HG03432 (cell line): Measurements from ENCODE around the gene PRRT2.
"Not testable (repeated sequence)": the region's sequence is repeated elsewhere in the genome, so short reads cannot be mapped to it uniquely, and the experiment has no call there.

ENCODE experiments used
- ATAC-seq: cut with Tn5 transposase; IDR thresholded peaks from one replicate; pipeline ENCODE4 v1.9.1; 2021; ENCODE audit warnings: mild to moderate bottlenecking, moderate library complexity; ENCODE audit not compliant: unreplicated experiment

Gene PRRT2

DNA sequence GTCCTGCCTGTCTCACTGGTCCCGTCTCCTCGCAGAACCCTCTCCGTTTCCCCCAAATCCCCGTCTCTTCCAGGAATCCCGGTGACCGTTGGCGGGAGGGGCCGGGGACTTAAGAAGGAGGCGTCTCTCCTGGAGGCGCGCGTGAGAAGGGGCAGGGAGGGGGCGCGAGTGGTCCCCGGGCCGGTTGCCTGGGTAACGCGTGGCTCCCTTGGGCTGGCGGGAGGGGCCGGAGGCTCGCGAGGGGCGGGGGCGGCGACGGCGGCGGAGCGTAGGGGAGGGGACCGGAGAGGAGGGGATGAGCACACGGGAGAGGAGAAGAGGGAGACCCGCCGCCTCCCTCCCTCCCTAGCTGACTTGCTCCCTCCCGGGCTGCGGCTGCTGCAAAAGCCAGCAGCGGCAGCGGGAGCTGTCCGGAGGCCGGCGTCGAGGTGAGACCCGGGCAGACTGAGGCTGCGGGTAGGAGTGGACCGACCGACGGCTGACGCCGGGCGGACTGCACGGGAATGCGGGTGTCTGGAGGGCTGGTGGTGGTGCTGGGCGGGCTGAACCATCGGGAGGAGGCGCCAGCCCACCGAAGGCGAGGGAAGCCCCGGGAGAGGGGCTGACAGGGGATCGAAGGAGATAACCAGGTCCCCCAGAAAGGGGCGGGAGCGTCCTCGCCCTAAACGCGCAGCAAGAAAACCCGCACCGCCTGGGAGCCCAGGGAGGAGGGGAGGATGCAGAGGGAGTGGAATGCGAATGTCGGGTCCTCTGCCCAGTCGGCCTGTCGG is at the start of gene PRRT2:
TSS of gene PRRT2 (plus strand) at position 298 of the 770 bp plus-strand sequence. CDS start 862 bp downstream, outside the sequence.
- ATAC-seq = no peak

DNA sequence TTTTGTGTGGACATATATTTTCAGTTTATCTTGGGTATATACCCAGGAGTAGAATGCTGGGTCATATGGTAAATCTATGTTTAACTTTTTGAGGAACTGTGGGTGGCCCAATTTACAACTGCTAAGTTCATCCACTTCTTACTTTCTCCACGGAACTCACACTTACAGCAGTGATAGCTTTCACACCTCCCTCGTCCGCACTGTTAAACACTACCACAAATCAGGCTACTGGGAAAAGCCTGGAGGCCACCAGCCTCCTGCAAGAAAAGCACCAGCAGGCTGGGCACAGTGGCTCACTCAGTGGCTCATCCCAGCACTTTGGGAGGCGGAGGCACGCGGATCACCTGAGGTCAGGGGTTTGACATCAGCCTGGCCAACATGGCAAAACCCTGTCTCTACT is 48.7 kb upstream of the PRRT2 start:
- ATAC-seq = no peak

DNA sequence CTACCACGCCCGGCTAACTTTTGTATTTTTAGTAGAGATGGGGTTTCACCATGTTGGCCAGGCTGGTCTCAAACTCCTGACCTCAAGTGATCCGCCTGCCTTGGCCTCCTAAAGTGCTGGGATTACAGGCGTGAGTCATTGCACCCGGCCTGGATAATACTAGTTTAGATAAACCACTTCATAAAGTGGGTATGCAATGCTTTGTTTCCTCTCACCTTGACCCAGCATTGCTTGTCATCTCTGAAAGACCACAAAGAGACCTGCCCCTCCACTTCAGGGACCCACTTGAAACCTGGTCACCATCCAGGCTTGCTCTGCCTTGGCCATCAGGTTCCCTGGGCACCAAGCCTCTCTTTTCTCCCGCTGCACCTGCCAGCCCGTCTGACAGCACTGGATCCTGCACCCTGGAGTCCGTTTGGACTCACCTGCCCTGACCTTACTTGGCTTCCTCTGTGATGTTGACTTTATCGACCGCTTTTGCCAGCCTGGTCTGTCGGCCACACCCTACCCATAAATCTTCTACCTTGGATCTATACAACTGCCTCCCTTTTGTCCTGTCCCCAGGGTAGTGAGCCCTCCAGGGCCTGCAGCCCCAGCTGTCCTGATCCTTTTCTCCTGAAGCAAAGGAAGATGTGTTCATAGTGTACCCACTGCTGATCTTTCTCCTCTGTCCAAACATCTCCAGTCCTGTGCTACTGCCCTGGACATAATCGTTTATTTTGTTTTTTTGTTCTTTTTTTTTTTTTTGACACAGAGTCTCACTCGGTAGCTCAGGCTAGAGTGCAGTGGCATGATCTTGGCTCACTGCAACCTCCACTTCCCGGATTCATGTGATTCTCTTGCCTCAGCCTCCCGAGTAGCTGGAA is 46.6 kb upstream of the PRRT2 start:
- no peak for ATAC-seq

DNA sequence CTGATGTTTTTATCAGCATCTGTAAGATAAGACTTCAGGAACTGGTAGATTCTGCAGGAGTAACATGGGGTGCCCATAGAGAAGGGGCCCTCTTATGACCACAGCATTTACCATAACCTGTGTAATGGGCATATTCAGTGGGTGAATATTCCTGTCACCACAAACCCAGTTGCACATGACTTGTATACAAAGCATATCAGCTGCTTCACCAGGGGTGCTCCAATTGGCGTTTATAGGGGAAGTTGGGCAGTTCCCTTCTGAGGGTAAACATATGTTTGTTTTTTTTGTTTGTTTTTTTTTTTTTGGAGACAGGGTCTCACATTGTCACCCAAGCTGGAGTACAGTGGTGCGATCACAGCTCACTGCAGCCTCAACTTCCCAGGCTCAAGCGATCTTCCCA is 45.4 kb upstream of the PRRT2 start:
- no peak for ATAC-seq

DNA sequence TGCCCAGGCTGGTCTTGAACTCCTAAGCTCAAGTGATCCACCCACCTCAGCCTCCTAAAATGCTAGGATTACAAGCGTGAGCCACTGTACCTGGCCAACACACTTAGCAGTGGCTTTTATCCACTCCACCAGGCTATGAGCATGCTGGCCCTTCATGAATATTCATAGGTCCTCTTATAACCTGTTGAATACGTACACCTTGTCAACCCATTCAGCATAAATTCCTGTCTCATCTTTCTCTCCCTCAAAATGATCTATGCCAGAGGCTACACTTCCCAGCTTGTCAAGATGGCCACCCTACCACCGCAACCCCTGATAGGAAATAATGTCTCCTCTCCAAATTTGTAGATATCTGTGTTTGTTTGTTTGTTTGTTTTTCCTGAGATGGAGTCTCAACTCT is 44.9 kb upstream of the PRRT2 start:
- no peak for ATAC-seq

DNA sequence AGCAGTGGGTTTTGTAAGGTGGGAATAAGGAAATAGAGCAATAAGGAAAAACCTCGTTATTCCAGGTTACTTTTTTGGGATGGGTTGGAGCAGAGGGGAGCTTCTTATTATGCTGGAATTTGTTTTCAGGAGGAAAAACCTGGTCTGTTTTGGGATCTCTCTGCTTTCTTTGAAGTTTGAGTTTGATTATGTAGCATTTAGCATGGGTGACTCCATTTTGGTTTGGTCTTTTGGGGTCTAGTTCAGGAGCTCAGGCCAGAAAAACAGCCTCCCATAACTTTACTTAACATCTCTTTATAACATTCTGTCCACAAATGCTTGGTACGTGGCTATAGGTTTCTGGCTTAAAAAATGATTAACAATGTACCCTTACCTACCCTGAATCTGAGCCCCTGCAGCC is 42.5 kb upstream of the PRRT2 start:
- ATAC-seq = no peak

DNA sequence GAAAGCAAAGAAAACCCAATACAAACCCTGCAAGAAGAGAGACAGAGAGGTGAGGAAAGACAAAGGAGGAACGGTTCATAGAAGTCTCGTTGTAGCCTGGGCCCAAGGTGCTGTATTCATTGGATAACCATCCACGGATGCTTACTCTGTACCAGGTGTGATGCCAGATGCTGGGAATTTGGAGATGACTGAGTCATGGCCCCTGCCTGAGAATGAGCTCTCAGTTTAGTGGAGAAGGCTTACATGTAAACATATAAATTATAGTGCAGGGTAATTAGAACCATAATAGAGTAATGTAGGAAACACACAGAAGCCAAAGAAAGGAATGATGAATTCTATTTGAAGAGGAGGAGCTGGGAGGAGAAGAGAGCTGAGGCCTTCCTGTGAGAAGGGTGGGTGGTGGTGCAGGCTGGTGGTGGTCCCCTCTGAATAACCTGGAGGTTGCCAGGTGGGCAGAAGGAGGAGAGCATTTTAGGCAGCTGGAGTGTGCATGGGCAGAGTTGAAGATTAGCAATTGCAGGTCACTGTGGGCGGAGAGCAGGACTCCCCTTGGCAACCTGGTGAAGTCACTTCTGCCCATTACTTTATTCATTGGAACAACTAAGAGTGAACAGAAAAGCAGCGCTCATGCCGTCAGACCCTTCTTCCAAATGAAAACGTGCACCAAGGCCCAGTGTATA is 41.6 kb upstream of the PRRT2 start:
- no peak for ATAC-seq

DNA sequence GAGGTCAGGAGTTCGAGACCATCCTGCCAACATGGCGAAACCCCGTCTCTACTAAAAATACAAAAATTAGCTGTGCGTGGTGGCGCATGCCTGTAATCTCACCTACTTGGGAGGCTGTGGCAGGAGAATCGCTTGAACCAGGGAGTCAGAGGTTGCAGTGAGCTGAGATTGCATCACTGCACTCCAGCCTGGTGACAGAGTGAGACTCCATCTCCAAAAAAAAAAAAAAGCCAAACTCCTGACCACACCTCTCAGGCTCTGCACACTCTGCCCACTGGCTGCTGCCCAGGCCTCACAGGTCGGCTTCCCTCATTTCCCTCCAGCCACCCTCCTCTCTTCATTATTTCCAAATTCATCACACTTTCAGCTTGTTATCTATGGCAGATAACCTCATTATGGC is 39.7 kb upstream of the PRRT2 start:
- ATAC-seq = not testable (repeated sequence)

DNA sequence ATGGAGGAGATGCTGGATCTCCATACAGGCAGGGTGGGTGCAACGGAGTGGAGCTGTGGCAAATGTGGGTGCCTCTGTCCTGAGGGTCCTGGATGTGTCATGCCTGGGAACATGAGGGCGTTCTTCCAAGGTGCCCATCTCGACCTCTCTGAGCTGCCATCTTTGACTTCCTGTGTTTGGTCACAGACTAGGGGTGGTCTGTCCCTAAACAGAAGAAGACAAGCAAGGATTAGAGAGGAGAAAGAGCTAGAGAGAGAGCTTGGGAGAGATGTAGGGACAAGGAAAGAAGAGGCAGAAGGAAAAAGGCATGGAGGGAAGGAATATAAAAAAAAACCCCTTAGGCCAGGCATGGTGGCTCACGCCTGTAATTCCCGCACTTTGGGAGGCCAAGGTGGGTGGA is 37.3 kb upstream of the PRRT2 start:
- ATAC-seq = no peak

DNA sequence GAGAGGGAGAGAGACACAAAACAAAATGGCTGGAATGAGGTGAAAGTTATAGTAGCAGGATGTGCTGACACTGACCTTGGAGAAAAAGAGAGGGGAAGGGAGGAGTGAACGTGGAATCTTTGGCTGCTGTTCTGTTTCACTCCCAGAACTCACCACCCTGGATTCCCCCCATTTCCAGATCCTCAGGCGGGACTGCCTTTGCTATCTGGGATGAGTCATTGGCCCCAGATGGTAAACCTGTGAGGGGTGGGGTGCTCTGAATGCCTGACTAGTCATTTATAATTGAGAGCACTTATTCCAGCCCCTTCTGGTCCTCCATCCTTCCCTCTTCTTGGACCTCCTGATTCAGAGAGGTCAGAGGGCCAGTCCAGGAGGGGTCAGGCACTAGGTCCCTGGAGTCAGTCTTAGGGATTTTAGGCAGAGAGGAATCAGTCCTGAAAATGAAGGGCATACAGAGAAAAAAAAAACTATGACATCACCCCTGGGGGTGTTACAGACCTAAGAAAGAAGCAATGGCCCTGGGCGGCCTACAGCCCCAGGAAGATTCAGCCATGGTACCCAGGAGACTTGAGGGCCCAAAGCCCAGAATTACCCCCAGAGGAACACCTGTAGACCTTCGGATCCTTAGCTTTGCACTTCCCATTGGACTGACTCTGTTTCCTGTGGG is 36.1 kb upstream of the PRRT2 start:
- ATAC-seq = no peak

DNA sequence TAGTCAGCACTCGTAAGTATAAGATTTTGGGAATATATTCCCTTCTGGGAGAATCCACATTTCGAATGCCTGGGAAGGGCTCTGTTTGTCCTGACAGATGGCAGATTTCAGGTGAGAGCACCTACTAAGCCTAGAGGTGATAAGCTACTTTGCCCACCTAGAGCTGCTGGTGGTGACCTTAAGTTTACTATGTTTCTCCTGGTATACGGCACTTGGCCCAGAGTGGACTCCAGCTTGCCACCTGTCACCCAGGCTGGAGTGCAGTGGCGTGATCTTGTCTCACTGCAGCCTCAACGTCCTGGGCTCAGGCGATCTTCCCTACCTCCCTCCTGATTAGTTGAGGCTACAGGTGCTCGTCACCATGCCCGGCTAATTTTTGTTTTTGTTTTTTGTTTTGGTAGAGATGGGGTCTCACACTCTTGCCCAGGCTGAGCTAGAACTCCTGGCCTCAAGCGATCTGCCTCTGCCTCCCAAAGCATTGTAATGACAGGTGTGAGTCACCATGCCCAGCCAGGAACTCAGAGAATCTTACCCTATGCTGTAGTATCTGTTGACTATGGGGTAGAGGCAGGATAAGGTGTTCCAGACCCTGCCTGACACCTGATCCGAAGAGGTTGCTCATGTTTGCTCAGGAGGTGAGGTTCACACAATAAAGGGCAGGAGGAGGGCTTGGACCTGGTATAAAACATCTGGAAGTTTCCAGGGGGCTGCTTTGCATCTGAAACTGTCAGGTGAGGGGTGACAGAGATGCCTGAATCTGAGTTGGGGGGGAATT is 34.2 kb upstream of the PRRT2 start, which contains the start of gene ZG16:
TSS of gene ZG16 (plus strand) at position 681 of the 775 bp plus-strand sequence. CDS start 1,011 bp downstream, outside the sequence.
- ATAC-seq = no peak

DNA sequence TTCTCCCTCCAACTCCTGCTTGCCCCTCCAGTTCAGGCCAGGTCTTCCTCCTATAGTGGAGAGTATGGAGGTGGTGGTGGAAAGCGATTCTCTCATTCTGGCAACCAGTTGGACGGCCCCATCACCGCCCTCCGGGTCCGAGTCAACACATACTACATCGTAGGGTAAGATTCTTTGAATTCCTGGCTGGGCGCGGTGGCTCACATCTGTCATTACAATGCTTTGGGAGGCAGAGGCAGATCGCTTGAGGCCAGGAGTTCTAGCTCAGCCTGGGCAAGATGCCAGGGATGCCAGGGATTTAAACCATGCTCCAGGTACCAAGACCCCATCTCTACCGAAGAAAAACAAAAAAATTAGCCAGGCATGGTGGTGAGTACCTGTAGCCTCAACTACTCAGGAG is 32.5 kb upstream of the PRRT2 start:
- ATAC-seq = no peak

DNA sequence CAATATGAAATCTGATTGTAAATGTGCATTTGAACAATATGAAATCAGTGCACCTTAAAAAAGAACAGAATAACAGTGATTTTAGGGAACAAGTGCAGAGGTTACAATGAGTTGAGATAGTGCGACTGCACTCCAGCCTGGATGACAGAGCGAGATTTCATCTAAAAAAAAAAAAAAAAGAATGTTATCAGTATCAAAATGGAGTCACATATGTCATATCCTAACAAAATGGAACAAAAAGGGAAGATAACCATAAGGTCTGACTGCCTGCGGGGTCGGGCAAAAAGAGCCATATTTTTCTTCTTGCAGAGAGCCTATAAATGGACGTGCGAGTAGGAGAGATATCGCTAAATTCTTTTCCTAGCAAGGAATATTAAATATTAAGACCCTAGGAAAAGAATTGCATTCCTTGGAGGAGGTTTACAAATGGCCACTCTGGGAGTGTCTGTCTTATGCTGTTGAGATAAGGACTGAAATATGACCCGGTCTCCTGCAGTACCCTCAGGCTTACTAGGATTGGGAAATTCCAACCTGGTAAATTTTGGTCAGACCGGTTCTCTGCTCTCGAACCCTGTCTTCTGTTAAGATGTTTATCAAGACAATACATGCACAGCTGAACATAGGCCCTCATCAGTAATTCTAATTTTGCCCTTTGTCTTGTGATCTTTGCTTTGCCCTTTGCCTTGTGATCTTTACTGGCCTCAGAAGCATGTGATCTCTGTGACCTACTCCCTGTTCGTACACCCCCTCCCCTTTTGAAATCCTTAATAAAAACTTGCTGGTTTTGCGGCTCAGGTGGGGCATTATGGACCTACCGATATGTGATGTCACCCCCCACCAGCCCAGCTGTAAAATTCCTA is 28.7 kb upstream of the PRRT2 start:
- not testable (repeated sequence) for ATAC-seq

DNA sequence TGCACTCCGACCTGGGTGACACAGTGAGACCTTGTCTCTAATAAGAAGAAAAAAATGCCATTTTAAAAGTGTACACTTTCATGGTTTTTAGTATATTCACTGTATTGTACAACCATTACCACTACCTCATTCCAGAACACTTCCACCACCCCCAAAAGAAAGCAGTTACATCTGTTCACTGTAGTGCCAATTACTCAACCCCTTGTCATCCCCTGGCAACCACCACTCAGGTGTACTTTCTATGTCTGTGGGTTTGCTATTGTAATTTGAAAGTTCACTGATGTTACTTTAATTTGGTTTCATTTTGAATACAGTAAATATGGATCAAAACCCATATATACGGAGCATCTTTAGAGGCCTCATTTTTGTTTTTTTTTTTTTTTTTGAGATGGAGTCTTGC is 27.8 kb upstream of the PRRT2 start:
- no peak for ATAC-seq

DNA sequence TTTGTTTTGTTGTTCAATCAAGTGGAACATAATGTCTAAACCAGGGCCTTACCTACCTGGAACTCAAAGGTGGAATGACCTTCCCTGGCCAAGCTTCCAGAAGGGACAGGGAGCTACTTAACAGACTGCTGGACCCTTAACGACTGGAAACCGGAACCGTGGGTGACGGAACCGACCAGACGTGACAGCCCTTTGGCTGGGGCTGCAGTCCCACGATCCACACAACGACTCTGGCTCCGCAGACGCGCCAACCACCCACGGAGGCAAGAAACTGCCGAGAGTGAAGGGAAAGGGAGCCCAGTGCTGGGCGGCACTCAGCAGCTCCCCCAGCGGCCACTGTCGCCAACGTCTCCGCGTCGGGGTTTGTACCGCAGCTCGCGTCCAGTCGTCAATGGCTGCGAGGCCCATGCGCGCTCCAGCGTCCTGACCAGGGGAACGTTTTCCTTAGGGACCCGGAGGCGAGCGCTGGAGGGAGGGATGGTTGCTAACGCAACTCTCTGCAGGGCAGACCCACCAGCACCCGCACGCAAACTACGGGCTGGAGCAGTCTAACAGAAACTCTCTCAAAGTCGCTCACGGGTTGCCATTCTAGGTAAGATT is 27.0 kb upstream of the PRRT2 start:
- ATAC-seq = no peak

DNA sequence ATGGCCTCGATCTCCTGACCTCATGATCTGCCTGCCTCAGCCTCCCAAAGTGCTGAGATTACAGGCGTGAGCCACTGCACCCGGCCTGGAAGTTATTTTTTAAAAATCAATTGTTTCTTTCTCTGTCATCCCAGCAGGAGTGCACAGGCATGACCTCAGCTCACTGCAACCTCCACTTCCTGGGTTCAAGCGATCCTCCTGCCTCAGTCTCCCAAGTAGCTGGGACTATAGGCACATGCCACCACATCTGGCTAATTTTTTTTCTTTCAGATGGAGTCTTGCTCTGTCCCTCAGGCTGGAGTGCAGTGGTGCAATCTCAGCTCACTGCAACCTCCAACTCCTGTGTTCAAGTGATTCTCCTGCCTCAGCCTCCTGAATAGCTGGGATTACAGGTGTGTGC is 24.8 kb upstream of the PRRT2 start:
- ATAC-seq = not testable (repeated sequence)

DNA sequence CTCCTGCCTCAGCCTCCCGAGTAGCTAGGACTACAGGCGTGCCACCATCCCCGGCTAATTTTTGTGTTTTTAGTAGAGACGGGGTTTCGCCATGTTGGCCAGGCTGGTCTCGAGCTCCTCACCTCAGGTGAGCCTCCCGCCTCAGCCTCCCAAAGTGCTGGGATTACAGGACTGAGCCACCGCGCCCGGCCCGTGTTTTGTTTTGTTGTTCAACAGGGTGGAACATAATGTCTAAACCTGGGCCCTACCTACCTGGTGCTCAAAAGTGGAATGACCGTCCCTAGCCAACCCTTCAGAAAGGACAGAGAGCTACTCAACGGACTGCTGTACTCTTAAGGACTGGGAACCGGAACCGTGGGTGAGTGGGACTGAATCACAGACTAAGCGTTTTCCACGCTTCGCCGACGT is 22.2 kb upstream of the PRRT2 start:
- no peak for ATAC-seq

DNA sequence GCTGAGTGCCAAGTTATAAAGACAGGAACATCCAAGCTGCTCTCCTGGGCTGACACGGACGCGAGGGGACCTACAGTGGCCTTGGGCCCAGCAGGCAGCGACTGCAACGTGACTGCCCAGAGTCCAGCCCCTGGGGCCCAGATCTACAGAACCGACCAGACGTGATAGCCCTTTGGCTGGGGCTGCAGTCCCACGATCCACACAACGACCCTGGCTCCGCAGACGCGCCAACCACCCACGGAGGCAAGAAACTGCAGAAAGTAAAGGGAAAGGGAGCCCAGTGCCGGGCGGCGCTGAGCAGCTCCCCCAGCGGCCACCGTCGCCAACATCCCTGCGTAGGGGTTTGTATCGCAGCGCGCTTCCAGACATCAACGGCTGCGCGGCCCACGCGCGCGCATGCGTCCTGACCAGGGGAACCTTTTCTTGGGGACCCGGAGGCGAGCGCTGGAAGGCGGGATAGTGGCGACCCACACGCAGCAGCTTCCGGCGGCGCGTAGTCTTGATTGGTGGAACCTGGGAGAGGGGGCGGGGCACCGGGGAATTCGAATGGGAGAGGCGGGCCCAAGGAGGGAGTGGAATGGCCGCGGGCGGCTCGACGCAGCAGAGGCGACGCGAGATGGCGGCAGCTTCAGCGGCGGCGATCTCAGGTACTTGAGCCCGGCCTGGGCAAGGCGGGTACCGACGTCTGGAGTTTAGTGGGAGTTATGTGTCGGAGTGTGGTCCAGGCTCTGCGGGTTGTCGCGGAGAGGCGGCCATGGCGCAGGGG is 21.6 kb upstream of the PRRT2 start, which contains the start of gene KIF22:
TSS of gene KIF22 (plus strand) at position 569 of the 766 bp plus-strand sequence. CDS start at position 578, 9 bp downstream.
- ATAC-seq = peak; percentile 92
